ENCODE data around the gene RAB3IL1.

GRCh38 chr11:61897387-61898246, 19.7 kb downstream of the RAB3IL1 start:
- TF ChIP-seq CTCF (IDR thresholded peaks at IDR 0.05; ENCODE audit: insufficient read depth, low read length, poor library complexity, severe bottlenecking), result peak; percentile 76
- TF ChIP-seq EZH2phosphoT487 (conservative IDR thresholded peaks at IDR 0.05; ENCODE audit: low read length), result no peak

All from SU-DHL-6 (cell line).